Left colon (tissue), 2 donors: Measurements from ENCODE around the gene ARL6IP6. TPM values are rescaled to one million over a fixed set of nuclear protein-coding genes. Genes with fewer than 3 reads are reported as not detected.

ENCODE experiments used
- ATAC-seq: fragments of 200-7000 bp; cut with Tn5 transposase; one replicate; pipeline ENCODE4 v1.9.1; 2020; ENCODE audit warnings: mild to moderate bottlenecking, moderate library complexity
- DNase-seq, 2 donors: peaks; one replicate each; pipeline ENCODE4 v3.0.0-alpha.2; 2020
- intact Hi-C, 2 donors: fragments of 100-400 bp; cut with DNase I in 1 of 2; cut with micrococcal nuclease in 1 of 2; formaldehyde crosslinking; loops; one replicate each; pipeline versions ENCODE4 v1.11.2 to v1.14.0; 2022; cut with DNase I, micrococcal nuclease
- long read RNA-seq: library from polyadenylated mRNA; unstranded; transcript quantifications from one replicate; pipeline ENCODE4 v2.0.0, GENCODE V29; 2021
- total RNA-seq, 2 donors: library from RNA; stranded (reverse); fragmentation: NEBNext Ultra II Directional; extraction: Animal tissue kit (Norgen Biotek cat#: 25700); gene quantifications; one replicate each; pipeline ENCODE4 v1.2.1, GENCODE V29; 2021
- donor health status: DM: no; HTN: no; CAD: no.
- donor health status: DM: yes; HTN: yes; CAD: no.

ARL6IP6 gene
- total RNA-seq: 10 to 100 TPM; 16.0 to 16.5 TPM
- long read RNA-seq, transcript ARL6IP6-201 (4 exons, 2,805 nt): major isoform, 36 of 42 reads
- long read RNA-seq, partial matches to known transcripts: 0 of 42 reads
- long read RNA-seq, other reads (novel, unspliced or antisense): 4 of 42 reads

- DNase-seq: peak; percentile 93 to 94
- intact Hi-C loops: no loop called here
- peak; percentile 79 for ATAC-seq
Measured at GRCh38 chr2:152718076-152718908, at the start of gene ARL6IP6. TSS of gene ARL6IP6 (plus strand) at chr2:152718620. CDS start at chr2:152718625, 5 bp downstream.

- no peak for DNase-seq
- intact Hi-C loops: no loop called here
- ATAC-seq: no peak
Measured at GRCh38 chr2:152674334-152674733, 44.1 kb upstream of the ARL6IP6 start.

GRCh38 chr2:152676461-152676860, 42.0 kb upstream of the ARL6IP6 start:
- ATAC-seq: no peak
- no peak for DNase-seq
- intact Hi-C loops: no loop called here

- ATAC-seq: no peak
- no peak for DNase-seq
- intact Hi-C loops: no loop called here
Measured at GRCh38 chr2:152678808-152679207, 39.6 kb upstream of the ARL6IP6 start.

- no peak for ATAC-seq
- intact Hi-C loops: no loop called here
- no peak for DNase-seq
Measured at GRCh38 chr2:152682663-152683062, 35.8 kb upstream of the ARL6IP6 start.

GRCh38 chr2:152683400-152683799, 35.0 kb upstream of the ARL6IP6 start:
- intact Hi-C loops: no loop called here
- no peak for DNase-seq
- no peak for ATAC-seq

- DNase-seq: no peak
- intact Hi-C loops: no loop called here
- ATAC-seq: no peak
Measured at GRCh38 chr2:152686321-152686720, 32.1 kb upstream of the ARL6IP6 start.

- ATAC-seq (no peak), DNase-seq (no peak)
- intact Hi-C loops: no loop called here
Measured at GRCh38 chr2:152693033-152693432, 25.4 kb upstream of the ARL6IP6 start.

- peak; percentile 79 for ATAC-seq
- no peak for DNase-seq
- intact Hi-C loops: no loop called here
Measured at GRCh38 chr2:152694161-152694661, 24.2 kb upstream of the ARL6IP6 start.

GRCh38 chr2:152695763-152696162, 22.7 kb upstream of the ARL6IP6 start:
- intact Hi-C loops: no loop called here
- no peak for ATAC-seq

GRCh38 chr2:152696476-152696875, 21.9 kb upstream of the ARL6IP6 start:
- intact Hi-C loops: no loop called here
- DNase-seq (no peak), ATAC-seq (no peak)

More at GRCh38 chr2:152695763-152696162, 22.7 kb upstream of the ARL6IP6 start:
- DNase-seq: no peak

- intact Hi-C loops: no loop called here
- ATAC-seq: no peak
- no peak for DNase-seq
Measured at GRCh38 chr2:152701198-152701597, 17.2 kb upstream of the ARL6IP6 start.

- ATAC-seq: no peak
- intact Hi-C loops: no loop called here
- no peak for DNase-seq
Measured at GRCh38 chr2:152706477-152707021, 11.9 kb upstream of the ARL6IP6 start.

GRCh38 chr2:152708742-152709141, 9.7 kb upstream of the ARL6IP6 start:
- no peak for DNase-seq
- intact Hi-C loops: no loop called here
- ATAC-seq: no peak

- intact Hi-C loops: no loop called here
- ATAC-seq (no peak), DNase-seq (no peak)
Measured at GRCh38 chr2:152710713-152711112, 7.7 kb upstream of the ARL6IP6 start.

GRCh38 chr2:152715112-152715511, 3.3 kb upstream of the ARL6IP6 start:
- ATAC-seq (no peak), DNase-seq (no peak)
- intact Hi-C loops: no loop called here

GRCh38 chr2:152715854-152716428, 2.5 kb upstream of the ARL6IP6 start:
- intact Hi-C loops: no loop called here
- DNase-seq (no peak), ATAC-seq (no peak)

- ATAC-seq (no peak), DNase-seq (peak; percentile 38 to 50)
- intact Hi-C loops: no loop called here
Measured at GRCh38 chr2:152716805-152717227, 1.6 kb upstream of the ARL6IP6 start.

- DNase-seq: peak; percentile 99
- peak; percentile 79 for ATAC-seq
- intact Hi-C loops: no loop called here
Measured at GRCh38 chr2:152717228-152718075, 968 bp upstream of the ARL6IP6 start, which contains the start of gene PRPF40A. TSS of gene PRPF40A (minus strand) at chr2:152717461. CDS start at chr2:152717439, 22 bp downstream.
